Activated CD8-positive, alpha-beta memory T cell treated with anti-CD3 and anti-CD28 coated beads, Interleukin-2, amount 50 U/mL, for 4 hours (primary cell): Measurements from ENCODE around the gene AMDHD2.
"Not testable (repeated sequence)": the region's sequence is repeated elsewhere in the genome, so short reads cannot be mapped to it uniquely, and the experiment has no call there.

Source experiments
- DNase-seq: peaks from one replicate; pipeline ENCODE4 v3.0.0-alpha.2; 2020

The AMDHD2 gene, protein sequence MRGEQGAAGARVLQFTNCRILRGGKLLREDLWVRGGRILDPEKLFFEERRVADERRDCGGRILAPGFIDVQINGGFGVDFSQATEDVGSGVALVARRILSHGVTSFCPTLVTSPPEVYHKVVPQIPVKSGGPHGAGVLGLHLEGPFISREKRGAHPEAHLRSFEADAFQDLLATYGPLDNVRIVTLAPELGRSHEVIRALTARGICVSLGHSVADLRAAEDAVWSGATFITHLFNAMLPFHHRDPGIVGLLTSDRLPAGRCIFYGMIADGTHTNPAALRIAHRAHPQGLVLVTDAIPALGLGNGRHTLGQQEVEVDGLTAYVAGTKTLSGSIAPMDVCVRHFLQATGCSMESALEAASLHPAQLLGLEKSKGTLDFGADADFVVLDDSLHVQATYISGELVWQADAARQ

GRCh38 chr16:2520097-2520783 lies at the start of gene AMDHD2:
TSS of gene AMDHD2 (plus strand) at chr16:2520371. CDS start at chr16:2520459, 88 bp downstream.
- DNase-seq, result peak; percentile 89

GRCh38 chr16:2470603-2471015 lies 49.6 kb upstream of the AMDHD2 start:
- no peak for DNase-seq

DNA sequence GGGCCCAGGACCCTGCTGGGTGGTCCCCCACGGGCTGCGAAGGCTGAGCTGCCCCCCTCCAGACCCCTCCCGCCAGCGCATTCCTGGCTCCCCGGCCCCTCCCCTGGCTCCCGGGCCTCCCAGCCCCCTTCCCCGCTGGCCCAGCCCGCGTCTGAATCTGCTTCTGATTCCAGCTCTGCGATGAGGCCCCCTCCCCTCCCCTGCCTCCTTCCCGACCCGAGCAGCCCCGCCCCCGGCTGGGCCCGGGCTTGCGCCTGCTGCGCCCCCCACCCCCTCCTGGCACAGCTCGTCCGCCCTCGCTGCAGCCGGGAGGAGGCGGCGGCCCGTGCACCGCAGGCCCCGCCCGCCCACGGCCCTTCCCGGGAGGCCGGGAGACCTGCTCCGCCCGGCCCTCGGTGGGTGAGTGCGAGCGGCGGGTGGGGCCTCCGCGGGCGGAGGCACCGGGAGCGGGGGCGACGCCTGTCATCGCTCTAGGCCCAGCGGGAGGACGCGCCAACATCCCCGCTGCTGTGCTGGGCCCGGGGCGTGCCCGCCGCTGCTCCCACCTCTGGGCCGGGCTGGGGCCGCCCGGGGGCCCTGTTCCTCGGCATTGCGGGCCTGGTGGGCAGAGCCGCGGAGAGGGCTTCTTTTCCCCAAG lies 49.0 kb upstream of the AMDHD2 start, which contains the start of gene NTN3:
NTN3 (plus strand) TSS at position 282 of the 637 bp plus-strand sequence. CDS start 405 bp downstream, outside the sequence.
- DNase-seq, result no peak

DNA sequence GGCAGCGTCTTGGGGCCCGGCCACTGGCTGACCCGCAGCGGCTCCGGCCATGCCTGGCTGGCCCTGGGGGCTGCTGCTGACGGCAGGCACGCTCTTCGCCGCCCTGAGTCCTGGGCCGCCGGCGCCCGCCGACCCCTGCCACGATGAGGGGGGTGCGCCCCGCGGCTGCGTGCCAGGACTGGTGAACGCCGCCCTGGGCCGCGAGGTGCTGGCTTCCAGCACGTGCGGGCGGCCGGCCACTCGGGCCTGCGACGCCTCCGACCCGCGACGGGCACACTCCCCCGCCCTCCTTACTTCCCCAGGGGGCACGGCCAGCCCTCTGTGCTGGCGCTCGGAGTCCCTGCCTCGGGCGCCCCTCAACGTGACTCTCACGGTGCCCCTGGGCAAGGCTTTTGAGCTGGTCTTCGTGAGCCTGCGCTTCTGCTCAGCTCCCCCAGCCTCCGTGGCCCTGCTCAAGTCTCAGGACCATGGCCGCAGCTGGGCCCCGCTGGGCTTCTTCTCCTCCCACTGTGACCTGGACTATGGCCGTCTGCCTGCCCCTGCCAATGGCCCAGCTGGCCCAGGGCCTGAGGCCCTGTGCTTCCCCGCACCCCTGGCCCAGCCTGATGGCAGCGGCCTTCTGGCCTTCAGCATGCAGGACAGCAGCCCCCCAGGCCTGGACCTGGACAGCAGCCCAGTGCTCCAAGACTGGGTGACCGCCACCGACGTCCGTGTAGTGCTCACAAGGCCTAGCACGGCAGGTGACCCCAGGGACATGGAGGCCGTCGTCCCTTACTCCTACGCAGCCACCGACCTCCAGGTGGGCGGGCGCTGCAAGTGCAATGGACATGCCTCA lies 48.3 kb upstream of the AMDHD2 start:
- DNase-seq, result no peak

DNA sequence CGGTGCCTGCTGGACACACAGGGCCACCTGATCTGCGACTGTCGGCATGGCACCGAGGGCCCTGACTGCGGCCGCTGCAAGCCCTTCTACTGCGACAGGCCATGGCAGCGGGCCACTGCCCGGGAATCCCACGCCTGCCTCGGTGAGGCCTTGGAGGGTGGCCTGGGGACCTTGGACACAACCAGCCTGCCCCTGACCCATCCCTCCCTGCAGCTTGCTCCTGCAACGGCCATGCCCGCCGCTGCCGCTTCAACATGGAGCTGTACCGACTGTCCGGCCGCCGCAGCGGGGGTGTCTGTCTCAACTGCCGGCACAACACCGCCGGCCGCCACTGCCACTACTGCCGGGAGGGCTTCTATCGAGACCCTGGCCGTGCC lies 47.7 kb upstream of the AMDHD2 start:
- no peak for DNase-seq

GRCh38 chr16:2472885-2473445 lies 47.2 kb upstream of the AMDHD2 start:
- DNase-seq, result no peak

- DNase-seq, result peak; percentile 40
Observed at GRCh38 chr16:2473446-2473926, 46.7 kb upstream of the AMDHD2 start.

GRCh38 chr16:2473999-2474876 lies 45.9 kb upstream of the AMDHD2 start:
- DNase-seq, result peak; percentile 57

- DNase-seq, result peak; percentile 83
Observed at GRCh38 chr16:2474877-2475412, 45.2 kb upstream of the AMDHD2 start, which contains the start of gene TBC1D24. TSS of gene TBC1D24 (plus strand) at chr16:2475127. CDS start at chr16:2496149, 21,022 bp downstream.

DNA sequence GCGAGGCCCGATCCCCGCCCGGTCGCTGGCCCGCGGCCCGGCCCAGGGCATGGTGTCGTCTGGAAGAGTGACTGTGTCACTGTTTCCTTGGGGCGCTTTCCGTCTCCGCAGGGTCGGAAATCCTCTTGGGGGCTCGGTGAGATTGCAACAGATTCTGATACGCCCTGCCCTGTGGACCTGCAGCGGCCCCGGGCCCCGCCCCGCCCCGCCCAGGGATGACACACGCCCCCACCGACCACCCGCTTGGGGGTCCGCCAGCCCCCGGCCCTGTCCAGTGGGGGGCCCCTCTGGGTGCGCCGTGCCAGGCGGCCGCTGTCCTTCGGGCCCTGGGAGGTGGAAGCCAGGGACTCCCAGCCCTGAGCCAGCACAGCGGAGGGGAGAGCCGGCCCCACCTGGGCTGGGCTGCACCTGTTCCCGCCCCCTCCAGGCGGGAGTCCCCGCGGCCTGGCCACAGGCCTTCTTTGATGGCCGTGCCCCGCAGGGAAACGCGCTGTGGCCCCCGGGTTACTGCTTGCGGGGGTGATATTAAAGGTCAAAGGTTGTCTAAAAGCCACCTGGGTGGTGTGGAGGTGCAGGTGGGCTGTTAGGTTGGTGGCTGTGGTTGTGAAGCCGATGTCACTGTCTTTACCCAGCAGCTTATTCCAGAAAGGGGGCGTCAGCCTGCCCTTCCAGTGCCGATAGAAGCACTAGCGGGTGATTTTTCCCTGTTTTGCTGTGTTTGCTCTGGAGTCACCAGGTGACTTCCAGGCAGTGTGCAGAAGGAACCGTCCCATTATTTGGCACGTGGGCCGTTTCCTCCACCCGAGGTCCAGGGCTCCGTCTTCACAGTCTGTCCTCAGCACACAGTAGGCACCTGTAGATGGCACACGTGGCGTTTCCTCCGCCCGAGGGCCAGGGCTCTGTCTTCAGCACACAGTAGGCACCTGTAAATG lies 44.5 kb upstream of the AMDHD2 start:
- peak; percentile 55 for DNase-seq

DNA sequence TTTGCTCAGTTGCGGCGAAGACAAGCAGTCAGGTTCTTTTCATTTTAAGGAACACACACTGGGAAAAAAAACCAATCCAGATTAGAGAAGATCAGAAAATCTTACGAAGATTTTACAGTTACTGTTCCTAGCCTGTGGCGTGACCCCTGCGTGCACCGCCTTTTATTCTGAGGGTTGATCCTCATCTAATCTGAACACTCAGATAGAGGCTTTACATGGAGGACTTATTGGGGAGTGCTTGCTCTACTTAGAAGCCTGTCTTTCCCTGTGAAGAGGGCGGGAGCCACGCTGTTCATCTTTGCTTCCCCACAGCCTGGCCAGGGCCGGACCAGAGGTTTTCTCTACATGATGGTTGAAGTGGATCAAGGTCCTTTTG lies 43.8 kb upstream of the AMDHD2 start:
- no peak for DNase-seq

GRCh38 chr16:2476741-2477140 lies 43.4 kb upstream of the AMDHD2 start:
- DNase-seq, result no peak

- DNase-seq, result no peak
Observed at GRCh38 chr16:2477327-2477726, 42.8 kb upstream of the AMDHD2 start.

DNA sequence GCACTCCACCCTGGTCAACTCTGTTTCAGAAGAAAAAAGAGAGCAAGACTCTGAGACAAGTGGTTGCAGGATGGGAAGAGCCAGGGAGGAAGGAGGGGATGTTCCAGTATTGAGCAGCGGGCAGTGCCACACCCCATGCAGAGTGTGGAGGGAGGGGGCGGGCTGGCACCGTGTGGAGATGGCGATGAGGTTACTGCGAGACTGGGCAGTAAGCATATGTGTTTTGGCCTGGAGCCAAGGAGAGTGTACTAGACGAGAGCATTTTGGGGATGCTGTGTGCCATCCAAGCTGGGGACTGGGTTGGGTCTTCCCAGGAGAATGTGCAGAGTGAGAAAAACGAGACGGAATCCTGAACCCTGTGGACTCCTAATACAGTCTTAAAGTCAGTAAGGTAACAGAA lies 41.9 kb upstream of the AMDHD2 start:
- DNase-seq, result no peak

GRCh38 chr16:2479996-2480395 lies 40.2 kb upstream of the AMDHD2 start:
- DNase-seq, result not testable (repeated sequence)

DNA sequence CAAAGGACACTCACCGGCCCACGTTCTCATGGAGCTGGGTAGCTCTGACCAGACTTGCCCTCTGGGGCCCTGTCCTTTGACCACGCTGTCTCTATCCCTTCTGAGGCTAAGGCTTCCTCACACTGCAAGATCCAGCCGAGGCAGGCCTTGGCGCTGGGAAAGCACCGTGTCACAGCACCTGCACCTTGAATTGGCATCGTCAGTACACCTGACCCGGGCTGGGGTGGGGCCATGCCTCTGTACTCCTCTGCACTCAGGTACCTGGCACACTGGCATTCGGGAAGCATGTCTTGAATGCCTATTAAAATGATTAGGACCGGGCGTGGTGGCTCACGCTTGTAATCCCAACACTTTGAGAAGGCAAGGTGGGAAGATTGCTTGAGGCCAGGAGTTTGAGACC lies 39.2 kb upstream of the AMDHD2 start:
- no peak for DNase-seq

GRCh38 chr16:2481676-2482075 lies 38.5 kb upstream of the AMDHD2 start:
- no peak for DNase-seq

GRCh38 chr16:2482249-2482648 lies 37.9 kb upstream of the AMDHD2 start:
- DNase-seq, result no peak

DNA sequence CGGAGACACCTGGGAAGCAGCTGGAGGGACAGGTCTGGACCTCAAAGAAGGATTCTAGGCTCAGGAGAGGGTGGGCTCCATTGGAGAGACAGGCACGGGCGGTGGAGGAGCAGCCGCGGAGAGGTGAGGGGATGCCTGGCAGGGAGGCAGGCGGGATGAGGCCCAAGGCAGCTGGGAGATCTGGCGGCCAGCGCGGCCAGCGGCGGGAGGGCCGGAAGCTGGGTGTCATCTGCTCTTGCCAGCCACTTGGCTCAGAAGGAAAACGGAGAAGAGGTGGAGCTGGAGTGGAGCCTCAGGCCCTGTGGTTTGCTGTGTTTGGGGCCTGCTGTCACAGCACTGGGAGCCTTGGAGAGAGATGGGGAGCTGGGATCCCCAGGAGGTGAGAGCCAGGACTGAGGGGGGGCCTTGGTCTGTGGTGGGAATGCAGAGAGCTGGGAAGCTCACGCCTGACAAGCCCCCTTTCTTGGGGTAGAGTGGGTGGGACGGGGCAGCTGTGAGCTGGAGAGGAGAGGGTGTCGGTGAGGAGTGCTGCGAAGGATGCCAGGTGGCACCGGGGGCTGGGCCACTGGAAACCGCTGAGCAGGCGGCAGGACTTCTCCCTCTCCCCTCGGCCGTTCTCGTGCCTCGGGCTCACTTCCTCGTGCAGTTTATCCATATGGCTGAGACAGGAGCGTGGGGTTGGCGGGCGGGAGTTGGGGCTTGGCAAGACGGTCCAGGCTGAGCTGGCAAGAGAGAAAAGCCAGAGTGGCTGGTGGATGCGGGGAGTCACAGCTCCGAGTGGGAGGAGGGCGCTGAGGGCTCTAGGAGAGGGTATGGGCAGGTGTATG lies 37.2 kb upstream of the AMDHD2 start:
- no peak for DNase-seq
